B cell (primary cell): ENCODE data around the gene GMPPA. TPM values are rescaled to one million over a fixed set of nuclear protein-coding genes. Genes with fewer than 3 reads are reported as not detected.

Source experiments
- ATAC-seq: fragments of 200-7000 bp; cut with Tn5 transposase; one replicate; pipeline ENCODE4 v1.10.0; 2021; ENCODE audit warnings: low read depth, mild to moderate bottlenecking, moderate number of reproducible peaks, moderate library complexity
- CTCF ChIA-PET: fragments of 350-600 bp; sonication (Branson Sonifier 250); formaldehyde crosslinking; loops from one replicate; lab custom pipeline; 2021; ENCODE audit warnings: antibody characterized with exemption, inconsistent platforms; lab: Charles Lee
- POLR2A ChIA-PET: fragments of 350-600 bp; sonication (Branson Sonifier 250); formaldehyde crosslinking; loops from one replicate; lab custom pipeline; 2021; ENCODE audit warnings: antibody characterized with exemption; lab: Charles Lee
- DNase-seq: peaks from one replicate; pipeline ENCODE4 v3.0.0; 2013
- H2AFZ ChIP-seq: 2 replicates; pipeline ENCODE4 v1.6.1; 2012; ENCODE audit warnings: mild to moderate bottlenecking, low read depth, low read length; ENCODE audit not compliant: insufficient read depth, poor library complexity, severe bottlenecking
- H3K27ac ChIP-seq, 2 donors: 1 replicate in 1 of 2; 2 replicates in 1 of 2; pipeline ENCODE4 v1.5.1; 2012 to 2013; ENCODE audit warnings: low read length in 2 of 2, mild to moderate bottlenecking in 2 of 2, moderate library complexity in 1 of 2
- H3K27me3 ChIP-seq, 4 experiments: fragments of 200-600 bp in 1 of 4; sonication (generic) in 1 of 4; replicated peaks in 1 of 4; 1 replicate in 2 of 4; 2 replicates in 2 of 4; pipeline versions ENCODE4 v1.6.1 to v1.7.0; 2013 to 2016; ENCODE audit warnings: low read length in 3 of 4, mild to moderate bottlenecking in 2 of 4, mixed read lengths in 1 of 4, moderate library complexity in 1 of 4; ENCODE audit not compliant: insufficient read depth in 4 of 4, control insufficient read depth in 3 of 4; ENCODE audit errors: control extremely low read depth in 1 of 4
- H3K36me3 ChIP-seq, 2 experiments: replicated peaks in 1 of 2; 1 replicate in 1 of 2; 2 replicates in 1 of 2; pipeline versions ENCODE4 v1.6.1 to v1.7.1; 2013; ENCODE audit warnings: low read length in 1 of 2; ENCODE audit not compliant: insufficient read depth in 2 of 2, control insufficient read depth in 1 of 2; ENCODE audit errors: control extremely low read depth in 1 of 2, extremely low read depth in 1 of 2
- H3K4me1 ChIP-seq, 2 donors: fragments of 200-600 bp in 1 of 2; sonication (generic) in 1 of 2; 1 replicate in 1 of 2; 2 replicates in 1 of 2; pipeline versions ENCODE4 v1.5.1 to v1.6.1; 2013 to 2017; ENCODE audit warnings: low read length in 2 of 2; ENCODE audit not compliant: control insufficient read depth in 2 of 2, insufficient read depth in 2 of 2
- H3K4me2 ChIP-seq: replicated peaks from 2 replicates; pipeline ENCODE3; 2012; ENCODE audit warnings: mild to moderate bottlenecking, low read depth, low read length; ENCODE audit not compliant: poor library complexity, severe bottlenecking
- H3K4me3 ChIP-seq, 5 experiments: fragments of 200-600 bp in 1 of 5; sonication (generic) in 1 of 5; 1 replicate in 3 of 5; 2 replicates in 2 of 5; pipeline versions ENCODE4 v1.5.1 to v1.7.0; 2011 to 2016; ENCODE audit warnings: low read length in 4 of 5, mild to moderate bottlenecking in 4 of 5, low read depth in 2 of 5, control low read depth in 1 of 5, moderate library complexity in 1 of 5; ENCODE audit not compliant: insufficient read depth in 1 of 5; ENCODE audit errors: control extremely low read depth in 1 of 5, extremely low read depth in 1 of 5
- H3K79me2 ChIP-seq: fragments of 200-600 bp; sonication (generic); one replicate; pipeline ENCODE4 v1.6.0; 2016; ENCODE audit warnings: low read length; ENCODE audit not compliant: control insufficient read depth, insufficient read depth
- H3K9ac ChIP-seq: fragments of 200-600 bp; sonication (generic); 2 replicates; pipeline ENCODE4 v1.6.1; 2017; ENCODE audit warnings: mild to moderate bottlenecking, low read length, moderate library complexity
- H3K9me3 ChIP-seq, 3 donors: one replicate each; pipeline versions ENCODE4 v1.6.1 to v1.7.1; 2013; ENCODE audit warnings: low read length in 2 of 3; ENCODE audit not compliant: control insufficient read depth in 2 of 3, insufficient read depth in 1 of 3; ENCODE audit errors: control extremely low read depth in 1 of 3
- H4K20me1 ChIP-seq: 2 replicates; pipeline ENCODE4 v1.6.0; 2012; ENCODE audit warnings: mild to moderate bottlenecking, low read length; ENCODE audit not compliant: insufficient read depth, control insufficient read depth, poor library complexity, severe bottlenecking
- H3K27ac Mint-ChIP-seq: one replicate; pipeline ENCODE4 v1.8.0; 2021; ENCODE audit warnings: mixed read lengths
- H3K27me3 Mint-ChIP-seq: one replicate; pipeline ENCODE4 v1.8.0; 2021; ENCODE audit warnings: mixed read lengths
- H3K4me1 Mint-ChIP-seq: one replicate; pipeline ENCODE4 v1.8.0; 2021; ENCODE audit warnings: mixed read lengths
- H3K4me3 Mint-ChIP-seq: one replicate; pipeline ENCODE4 v1.8.0; 2021; ENCODE audit warnings: mixed read lengths
- H3K9me3 Mint-ChIP-seq: one replicate; pipeline ENCODE4 v1.8.0; 2022; ENCODE audit warnings: mixed read lengths; ENCODE audit not compliant: insufficient read depth
- EZH2 ChIP-seq: IDR thresholded peaks from 2 replicates; pipeline ENCODE4 v1.6.1; 2012; ENCODE audit warnings: borderline replicate concordance, low read depth, mild to moderate bottlenecking, moderate library complexity, low read length; ENCODE audit not compliant: insufficient read depth, poor library complexity, severe bottlenecking
- WGBS: methylation state at CpG from one replicate; pipeline ENCODE4 v1.1.5; 2013; ENCODE audit warnings: missing lambda C conversion rate; ENCODE audit not compliant: insufficient coverage; 5-methylcytosine and 5-hydroxymethylcytosine counted together
- intact Hi-C: fragments of 100-400 bp; cut with micrococcal nuclease; formaldehyde crosslinking; loops from one replicate; pipeline ENCODE4 v1.10.0; 2022
- polyA plus RNA-seq: library from polyadenylated mRNA; depleted of rRNA; stranded (reverse); fragments of >200 nt; gene quantifications from 2 replicates; pipeline ENCODE4 v1.2.3, GENCODE V29; 2012
- total RNA-seq, 2 donors: library from RNA; stranded (reverse); fragments of 120-200 nt in 1 of 2; gene quantifications; 1 replicate in 1 of 2; 2 replicates in 1 of 2; pipeline versions ENCODE4 v1.2.3 to v1.2.4, GENCODE V29; 2013 to 2022
- TF ChIP-seq, protein P1 (sequence below): fragments of 200-600 bp; IDR thresholded peaks from one replicate; pipeline ENCODE4 v1.8.0; 2022; ENCODE audit warnings: antibody characterized with exemption, mild to moderate bottlenecking

The GMPPA gene
- total and polyA plus RNA-seq, 2 donors (not counting 1 experiment from before 2014, with no cell fraction given) = 27.8 to 67.9 TPM

DNA sequence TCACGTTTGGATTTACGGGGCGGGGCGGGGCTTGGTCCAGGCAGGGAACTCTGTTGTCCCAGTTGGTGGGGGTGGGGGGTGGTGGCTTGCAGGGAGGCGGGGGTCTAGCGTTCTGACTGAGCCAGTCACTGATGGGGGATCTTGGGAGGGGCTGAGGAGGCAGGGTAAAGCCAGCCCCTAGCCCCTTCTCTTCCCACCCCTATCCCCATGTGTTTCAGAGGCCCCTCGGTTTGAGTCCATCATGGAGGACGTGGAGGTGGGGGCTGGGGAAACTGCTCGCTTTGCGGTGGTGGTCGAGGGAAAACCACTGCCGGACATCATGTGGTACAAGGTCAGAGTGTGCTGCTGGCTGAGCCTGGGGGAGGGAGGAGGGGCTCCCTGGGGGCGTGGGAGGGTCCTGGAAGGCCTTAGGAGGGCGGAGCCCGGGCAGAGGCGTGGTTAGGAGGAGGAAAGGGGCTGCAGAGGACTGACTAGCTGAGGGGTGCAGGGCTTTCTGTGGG is 22.0 kb upstream of the GMPPA start:
- H3K4me1 Mint-ChIP-seq = peaks cover 4% of the 10 kb centered on the region
- POLR2A ChIA-PET = no interaction called here
- H3K4me3 Mint-ChIP-seq = no peak overlapping the region
- no peak overlapping the region for H3K4me3 ChIP-seq
- H3K27ac ChIP-seq = no peak overlapping the region
- H3K9me3 ChIP-seq = peaks cover 0 to 3% (median 0%) of the 10 kb centered on the region in 3 donors
- WGBS = 23% methylated on average over 9 of the region's 16 CpGs
- TF ChIP-seq, protein P1, sequence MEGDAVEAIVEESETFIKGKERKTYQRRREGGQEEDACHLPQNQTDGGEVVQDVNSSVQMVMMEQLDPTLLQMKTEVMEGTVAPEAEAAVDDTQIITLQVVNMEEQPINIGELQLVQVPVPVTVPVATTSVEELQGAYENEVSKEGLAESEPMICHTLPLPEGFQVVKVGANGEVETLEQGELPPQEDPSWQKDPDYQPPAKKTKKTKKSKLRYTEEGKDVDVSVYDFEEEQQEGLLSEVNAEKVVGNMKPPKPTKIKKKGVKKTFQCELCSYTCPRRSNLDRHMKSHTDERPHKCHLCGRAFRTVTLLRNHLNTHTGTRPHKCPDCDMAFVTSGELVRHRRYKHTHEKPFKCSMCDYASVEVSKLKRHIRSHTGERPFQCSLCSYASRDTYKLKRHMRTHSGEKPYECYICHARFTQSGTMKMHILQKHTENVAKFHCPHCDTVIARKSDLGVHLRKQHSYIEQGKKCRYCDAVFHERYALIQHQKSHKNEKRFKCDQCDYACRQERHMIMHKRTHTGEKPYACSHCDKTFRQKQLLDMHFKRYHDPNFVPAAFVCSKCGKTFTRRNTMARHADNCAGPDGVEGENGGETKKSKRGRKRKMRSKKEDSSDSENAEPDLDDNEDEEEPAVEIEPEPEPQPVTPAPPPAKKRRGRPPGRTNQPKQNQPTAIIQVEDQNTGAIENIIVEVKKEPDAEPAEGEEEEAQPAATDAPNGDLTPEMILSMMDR = no peak
- no peak for TF ChIP-seq EZH2
- peaks cover 0 to 18% (median 3%) of the 10 kb centered on the region in 4 experiments for H3K27me3 ChIP-seq
- no peaks in the 10 kb centered on the region for H3K79me2 ChIP-seq
- no peak overlapping the region for H2AFZ ChIP-seq
- no peak overlapping the region for H3K9ac ChIP-seq
- peaks cover 49% of the 10 kb centered on the region for H3K27me3 Mint-ChIP-seq
- ATAC-seq = no peak
- H3K9me3 Mint-ChIP-seq = no peaks in the 10 kb centered on the region
- intact Hi-C loops = no loop called here
- H3K36me3 ChIP-seq = no peaks in the 10 kb centered on the region
- H3K27ac Mint-ChIP-seq = no peak overlapping the region
- CTCF ChIA-PET = interaction anchor here (4.1 kb wide), 1 partner anchor 53 kb away, joined by 17 read pairs; no protein-coding TSS in a partner anchor
- DNase-seq = no peak
- no peaks in the 10 kb centered on the region for H4K20me1 ChIP-seq
- no peak overlapping the region for H3K4me2 ChIP-seq
- no peaks in the 10 kb centered on the region for H3K4me1 ChIP-seq

GRCh38 chr2:219477179-219477578 is 21.5 kb upstream of the GMPPA start:
- Histone ChIP-seq H2AFZ (no peak overlapping the region), H3K4me2 (no peak overlapping the region), H3K36me3 (no peaks in the 10 kb centered on the region), H3K9ac (no peak overlapping the region), H3K4me1 (no peaks in the 10 kb centered on the region), H3K9me3 (peaks cover 0 to 3% (median 0%) of the 10 kb centered on the region in 3 donors), H3K4me3 (no peak overlapping the region), H3K27ac (no peak overlapping the region), H3K79me2 (no peaks in the 10 kb centered on the region), H4K20me1 (no peaks in the 10 kb centered on the region), H3K27me3 (peaks cover 0 to 20% (median 4%) of the 10 kb centered on the region in 4 experiments)
- ATAC-seq = no peak
- intact Hi-C loops = no loop called here
- Mint-ChIP-seq H3K4me1 (peaks cover 4% of the 10 kb centered on the region), H3K9me3 (no peaks in the 10 kb centered on the region), H3K4me3 (no peak overlapping the region), H3K27me3 (peaks cover 54% of the 10 kb centered on the region), H3K27ac (no peak overlapping the region)
- no peak for TF ChIP-seq EZH2
- TF ChIP-seq, protein P1 = no peak
- DNase-seq = no peak
- ChIA-PET POLR2A (no interaction called here), CTCF (interaction anchor here (4.1 kb wide), 1 partner anchor 53 kb away, joined by 17 read pairs; no protein-coding TSS in a partner anchor)
- WGBS = 85% methylated on average over 13 of the region's 13 CpGs
